Heart left ventricle (tissue), 13 donors: ENCODE measurements around the gene SUMF1.

Experiments
- POLR2A ChIP-seq, 2 donors: fragments of 450-650 bp; IDR thresholded peaks; one replicate each; pipeline ENCODE4 v1.6.1; 2017; ENCODE audit warnings: antibody characterized with exemption in 2 of 2, mild to moderate bottlenecking in 2 of 2, moderate library complexity in 2 of 2
- TF ChIP-seq, protein P1 (sequence below), 12 donors: fragments of 200-600 bp; sonication (generic) in 4 of 12; IDR thresholded peaks; one replicate each; pipeline versions ENCODE4 v1.5.0 to v1.8.0; 2018 to 2022; ENCODE audit warnings: antibody characterized with exemption in 12 of 12, mild to moderate bottlenecking in 5 of 12
- donor health status: ischemic (EF 13 %, LVEDD 7.1; RV severe dilation, severe dysfunction).
- donor health status: DM: no; HTN: yes; CAD: no.
- donor health status: DM: no; HTN: no; CAD: no.
- donor health status: ischemic (EF 25% LVEDD 6.9; RV normal size, moderate dysfunction).
- donor health status: ischemic (EF 25% LVEDD 5.7; RV mildly dilated, moderate dysfunction).
- donor health status: ischemic (EF 35%, LVEDD 5.7; RV mildly dilated, moderate dysfunction).
- donor health status: nonischemic (EF 11% LVEDD 7.7; RV severe dilation, severe dysfunction).
- donor health status: DM: yes; HTN: yes; CAD: no.
- donor health status: PGD.
- donor health status: ischemic (EF 29% LVEDD 5.4; RV normal size, mild dysfunction).
- donor health status: nonischemic (EF 23%, LVEDD 6.1; RV moderate dilation, normal function).

DNA sequence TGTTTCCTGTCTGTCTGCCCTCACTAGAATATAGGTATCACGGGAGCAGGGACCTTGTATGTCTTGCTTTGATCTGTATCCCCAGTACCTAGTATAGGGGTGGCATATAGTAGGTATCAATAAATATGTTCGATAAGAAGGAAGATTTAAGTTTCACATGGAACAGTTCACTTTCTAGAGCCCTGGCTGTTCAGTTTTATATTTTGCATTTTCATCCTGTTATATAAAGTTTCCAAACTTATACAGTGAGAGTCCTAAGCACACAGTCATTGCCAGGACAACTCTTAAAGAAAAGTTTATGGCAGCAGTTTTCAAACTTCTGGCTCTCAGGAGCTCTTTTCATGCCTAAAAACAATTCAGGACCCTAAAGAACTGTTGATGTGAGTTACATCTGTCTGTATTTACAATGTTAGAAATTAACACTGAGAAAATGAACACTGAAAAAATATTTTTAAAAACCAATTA is 39.5 kb upstream of the SUMF1 start:
- TF ChIP-seq, protein P1, sequence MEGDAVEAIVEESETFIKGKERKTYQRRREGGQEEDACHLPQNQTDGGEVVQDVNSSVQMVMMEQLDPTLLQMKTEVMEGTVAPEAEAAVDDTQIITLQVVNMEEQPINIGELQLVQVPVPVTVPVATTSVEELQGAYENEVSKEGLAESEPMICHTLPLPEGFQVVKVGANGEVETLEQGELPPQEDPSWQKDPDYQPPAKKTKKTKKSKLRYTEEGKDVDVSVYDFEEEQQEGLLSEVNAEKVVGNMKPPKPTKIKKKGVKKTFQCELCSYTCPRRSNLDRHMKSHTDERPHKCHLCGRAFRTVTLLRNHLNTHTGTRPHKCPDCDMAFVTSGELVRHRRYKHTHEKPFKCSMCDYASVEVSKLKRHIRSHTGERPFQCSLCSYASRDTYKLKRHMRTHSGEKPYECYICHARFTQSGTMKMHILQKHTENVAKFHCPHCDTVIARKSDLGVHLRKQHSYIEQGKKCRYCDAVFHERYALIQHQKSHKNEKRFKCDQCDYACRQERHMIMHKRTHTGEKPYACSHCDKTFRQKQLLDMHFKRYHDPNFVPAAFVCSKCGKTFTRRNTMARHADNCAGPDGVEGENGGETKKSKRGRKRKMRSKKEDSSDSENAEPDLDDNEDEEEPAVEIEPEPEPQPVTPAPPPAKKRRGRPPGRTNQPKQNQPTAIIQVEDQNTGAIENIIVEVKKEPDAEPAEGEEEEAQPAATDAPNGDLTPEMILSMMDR (IDR thresholded peaks at IDR 0.05): no peak
- TF ChIP-seq POLR2A (IDR thresholded peaks at IDR 0.05): no peak
